ENCODE data around the gene VHLL. TPM values are rescaled to one million over a fixed set of nuclear protein-coding genes. Genes with fewer than 3 reads are reported as not detected.
"Not testable (repeated sequence)": the region's sequence is repeated elsewhere in the genome, so short reads cannot be mapped to it uniquely, and the experiment has no call there.

The VHLL gene
- total RNA-seq, 2 experiments from 2014 or later, result not detected

- DNase-seq; POLR2A ChIA-PET; intact Hi-C loops (cut with micrococcal nuclease); H3K4me3 Mint-ChIP-seq; H3K27ac Mint-ChIP-seq; H3K4me1 Mint-ChIP-seq (ENCODE audit: low read depth); H3K9me3 Mint-ChIP-seq; H3K27me3 Mint-ChIP-seq: not testable (repeated sequence)
- peaks cover 37% of the 10 kb centered on the region for H3K36me3 Mint-ChIP-seq
- CTCF ChIA-PET, result interaction anchor here (1.4 kb wide), 1 partner anchor 13 kb away, joined by 3 read pairs; no protein-coding TSS in a partner anchor
These were observed 24.1 kb upstream of the VHLL start for GRCh38 chr1:156323179-156323578.

GRCh38 chr1:156320560-156320959 lies 21.5 kb upstream of the VHLL start:
- CTCF ChIA-PET, result interaction anchor here (1.2 to 2.7 kb wide), 3 partner anchors 15 to 174 kb away, joined by 3 to 9 read pairs (median 4); no protein-coding TSS in a partner anchor
- no peak overlapping the region for H3K4me3 Mint-ChIP-seq
- POLR2A ChIA-PET, result no interaction called here
- DNase-seq, result no peak
- H3K27me3 Mint-ChIP-seq, result no peaks in the 10 kb centered on the region
- H3K9me3 Mint-ChIP-seq, result no peaks in the 10 kb centered on the region
- H3K27ac Mint-ChIP-seq, result no peak overlapping the region
- no peaks in the 10 kb centered on the region for H3K4me1 Mint-ChIP-seq (ENCODE audit: low read depth)
- intact Hi-C loops (cut with micrococcal nuclease), result no loop called here
- H3K36me3 Mint-ChIP-seq, result peaks cover 55% of the 10 kb centered on the region

GRCh38 chr1:156319664-156320063 lies 20.6 kb upstream of the VHLL start:
- ChIA-PET POLR2A (interaction anchor here (0.9 kb wide), 1 partner anchor 39 kb away, joined by 3 read pairs; no protein-coding TSS in a partner anchor), CTCF (interaction anchor here (0.5 to 2.7 kb wide), 26 partner anchors 9 to 325 kb away, joined by 3 to 11 read pairs (median 4); partner anchors contain the start of genes CCT3, GLMP, SMG5 and TSACC)
- H3K27ac Mint-ChIP-seq, result no peak overlapping the region
- H3K4me3 Mint-ChIP-seq, result no peak overlapping the region
- H3K27me3 Mint-ChIP-seq, result no peaks in the 10 kb centered on the region
- intact Hi-C loops (cut with micrococcal nuclease), result loop anchor here (1.0 kb wide), 1 partner anchor 173 kb away; no protein-coding TSS in a partner anchor
- H3K4me1 Mint-ChIP-seq (ENCODE audit: low read depth), result no peaks in the 10 kb centered on the region
- DNase-seq, result no peak
- H3K36me3 Mint-ChIP-seq, result peaks cover 55% of the 10 kb centered on the region
- H3K9me3 Mint-ChIP-seq, result no peaks in the 10 kb centered on the region

GRCh38 chr1:156316909-156317308 lies 17.8 kb upstream of the VHLL start:
- DNase-seq, result no peak
- intact Hi-C loops (cut with micrococcal nuclease), result no loop called here
- no peaks in the 10 kb centered on the region for H3K9me3 Mint-ChIP-seq
- ChIA-PET CTCF (no interaction called here), POLR2A (no interaction called here)
- H3K4me3 Mint-ChIP-seq, result no peak overlapping the region
- peaks cover 58% of the 10 kb centered on the region for H3K36me3 Mint-ChIP-seq
- H3K27me3 Mint-ChIP-seq, result no peaks in the 10 kb centered on the region
- H3K4me1 Mint-ChIP-seq (ENCODE audit: low read depth), result no peaks in the 10 kb centered on the region
- no peak overlapping the region for H3K27ac Mint-ChIP-seq

- H3K36me3 Mint-ChIP-seq, result peaks cover 39% of the 10 kb centered on the region
- POLR2A ChIA-PET, result interaction anchor here (0.7 kb wide), 1 partner anchor 15 kb away, joined by 3 read pairs; the partner anchor contains the start of gene GLMP
- no peak overlapping the region for H3K4me3 Mint-ChIP-seq
- H3K9me3 Mint-ChIP-seq, result no peaks in the 10 kb centered on the region
- intact Hi-C loops (cut with micrococcal nuclease), result no loop called here
- no peaks in the 10 kb centered on the region for H3K27me3 Mint-ChIP-seq
- no peak for DNase-seq
- H3K4me1 Mint-ChIP-seq (ENCODE audit: low read depth), result no peaks in the 10 kb centered on the region
- H3K27ac Mint-ChIP-seq, result no peak overlapping the region
- CTCF ChIA-PET, result interaction anchor here (1.1 kb wide), 1 partner anchor 8 kb away, joined by 4 read pairs; no protein-coding TSS in a partner anchor
These were observed 11.9 kb upstream of the VHLL start for GRCh38 chr1:156310962-156311361.

- no peaks in the 10 kb centered on the region for H3K27me3 Mint-ChIP-seq
- ChIA-PET POLR2A (no interaction called here), CTCF (interaction anchor here (2.3 kb wide), 1 partner anchor 11 kb away, joined by 5 read pairs; no protein-coding TSS in a partner anchor)
- no peak overlapping the region for H3K4me3 Mint-ChIP-seq
- H3K27ac Mint-ChIP-seq, result no peak overlapping the region
- DNase-seq, result no peak
- peaks cover 29% of the 10 kb centered on the region for H3K36me3 Mint-ChIP-seq
- no peaks in the 10 kb centered on the region for H3K9me3 Mint-ChIP-seq
- intact Hi-C loops (cut with micrococcal nuclease), result no loop called here
- H3K4me1 Mint-ChIP-seq (ENCODE audit: low read depth), result no peaks in the 10 kb centered on the region
These were observed 9.0 kb upstream of the VHLL start for GRCh38 chr1:156308078-156308477.

GRCh38 chr1:156305215-156305614 lies 6.1 kb upstream of the VHLL start:
- intact Hi-C loops (cut with micrococcal nuclease), result no loop called here
- Mint-ChIP-seq H3K4me3 (no peak overlapping the region), H3K27me3 (no peaks in the 10 kb centered on the region), H3K9me3 (no peaks in the 10 kb centered on the region), H3K27ac (no peak overlapping the region), H3K36me3 (peaks cover 21% of the 10 kb centered on the region), H3K4me1 (ENCODE audit: low read depth) (no peaks in the 10 kb centered on the region)
- CTCF ChIA-PET, result interaction anchor here (0.9 to 1.2 kb wide), 2 partner anchors 30 to 81 kb away, joined by 3 read pairs; no protein-coding TSS in a partner anchor
- POLR2A ChIA-PET, result no interaction called here
- DNase-seq, result no peak

- Mint-ChIP-seq H3K9me3 (no peaks in the 10 kb centered on the region), H3K27me3 (no peaks in the 10 kb centered on the region), H3K4me3 (no peak overlapping the region), H3K4me1 (ENCODE audit: low read depth) (no peaks in the 10 kb centered on the region), H3K27ac (no peak overlapping the region), H3K36me3 (peaks cover 12% of the 10 kb centered on the region)
- intact Hi-C loops (cut with micrococcal nuclease), result no loop called here
- POLR2A ChIA-PET, result no interaction called here
- no peak for DNase-seq
- CTCF ChIA-PET, result interaction anchor here (1.6 kb wide), 1 partner anchor 16 kb away, joined by 6 read pairs; no protein-coding TSS in a partner anchor
These were observed 4.1 kb upstream of the VHLL start for GRCh38 chr1:156303241-156303640.

- Mint-ChIP-seq H3K4me1 (ENCODE audit: low read depth) (peaks cover 16% of the 10 kb centered on the region), H3K9me3 (no peaks in the 10 kb centered on the region), H3K4me3 (peak within 1 kb of the TSS; percentile 84), H3K27me3 (no peaks in the 10 kb centered on the region), H3K36me3 (peaks cover 3% of the 10 kb centered on the region), H3K27ac (no peak within 1 kb of the TSS)
- ChIA-PET POLR2A (interaction anchor here (0.7 to 3.1 kb wide), 3 partner anchors 13 to 22 kb away, joined by 3 to 15 read pairs (median 3); partner anchors contain the start of genes SMG5 and TMEM79), CTCF (interaction anchor here (0.6 to 1.0 kb wide), 4 partner anchors 9 to 29 kb away, joined by 3 to 4 read pairs (median 4); partner anchors contain the start of gene SMG5)
- intact Hi-C loops (cut with micrococcal nuclease), result loop anchor here (1.0 kb wide), 1 partner anchor 12 kb away; no protein-coding TSS in a partner anchor
- peak; percentile 72 for DNase-seq
These were observed 3.6 kb downstream of the VHLL start, which contains the start of gene GLMP for GRCh38 chr1:156295391-156295947. Gene GLMP (minus strand): TSS chr1:156295679. CDS start chr1:156295645, 34 bp downstream.

GRCh38 chr1:156293895-156294294 lies 5.2 kb downstream of the VHLL start:
- ChIA-PET CTCF (interaction anchor here (1.4 to 1.7 kb wide), 2 partner anchors 11 to 25 kb away, joined by 4 to 5 read pairs; partner anchors contain the start of gene SMG5), POLR2A (interaction anchor here (3.1 kb wide), 1 partner anchor 11 kb away, joined by 15 read pairs; the partner anchor contains the start of genes SMG5 and TMEM79)
- Mint-ChIP-seq H3K27ac (no peak overlapping the region), H3K36me3 (peaks cover 3% of the 10 kb centered on the region), H3K9me3 (no peaks in the 10 kb centered on the region), H3K4me1 (ENCODE audit: low read depth) (peaks cover 16% of the 10 kb centered on the region), H3K4me3 (no peak overlapping the region), H3K27me3 (no peaks in the 10 kb centered on the region)
- intact Hi-C loops (cut with micrococcal nuclease), result no loop called here
- DNase-seq, result no peak

- no peak for DNase-seq
- CTCF ChIA-PET, result interaction anchor here (1.7 kb wide), 1 partner anchor 10 kb away, joined by 5 read pairs; the partner anchor contains the start of gene SMG5
- no peaks in the 10 kb centered on the region for H3K27me3 Mint-ChIP-seq
- POLR2A ChIA-PET, result interaction anchor here (3.1 kb wide), 1 partner anchor 10 kb away, joined by 15 read pairs; the partner anchor contains the start of genes SMG5 and TMEM79
- peaks cover 3% of the 10 kb centered on the region for H3K36me3 Mint-ChIP-seq
- intact Hi-C loops (cut with micrococcal nuclease), result no loop called here
- no peaks in the 10 kb centered on the region for H3K9me3 Mint-ChIP-seq
- H3K4me1 Mint-ChIP-seq (ENCODE audit: low read depth), result peaks cover 16% of the 10 kb centered on the region
- H3K27ac Mint-ChIP-seq, result no peak overlapping the region
- H3K4me3 Mint-ChIP-seq, result no peak overlapping the region
These were observed 6.0 kb downstream of the VHLL start for GRCh38 chr1:156293098-156293434.

GRCh38 chr1:156291226-156292061 lies 7.7 kb downstream of the VHLL start:
- intact Hi-C loops (cut with micrococcal nuclease), result no loop called here
- CTCF ChIA-PET, result no interaction called here
- Mint-ChIP-seq H3K4me3 (no peak overlapping the region), H3K4me1 (ENCODE audit: low read depth) (peaks cover 16% of the 10 kb centered on the region), H3K27ac (no peak overlapping the region), H3K36me3 (peaks cover 3% of the 10 kb centered on the region), H3K27me3 (no peaks in the 10 kb centered on the region), H3K9me3 (no peaks in the 10 kb centered on the region)
- peak; percentile 18 for DNase-seq
- POLR2A ChIA-PET, result no interaction called here
